Measurements from ENCODE around the gene POLR3GL.
"Not testable (repeated sequence)": the region's sequence is repeated elsewhere in the genome, so short reads cannot be mapped to it uniquely, and the experiment has no call there.

POLR3GL gene

GRCh38 chr1:145964328-145965118 is at the start of gene POLR3GL, which contains the start of gene ANKRD34A:
TSS of gene POLR3GL (plus strand) at chr1:145964690. CDS start at chr1:145974866, 10,176 bp downstream.
TSS of gene ANKRD34A (minus strand) at chr1:145964575. CDS start at chr1:145961759, 2,816 bp downstream.
- no peak for TF ChIP-seq CTCF (conservative IDR thresholded peaks at IDR 0.05; ENCODE audit: low read depth, low read length)
- peak within 1 kb of the TSS; percentile 73 for H3K4me3 ChIP-seq (ENCODE audit: low read length)
- peak; percentile 75 for DNase-seq (ENCODE audit: low read depth)

GRCh38 chr1:145916745-145917144 is 47.7 kb upstream of the POLR3GL start:
- no peak overlapping the region for H3K4me3 ChIP-seq (ENCODE audit: low read length)
- DNase-seq (ENCODE audit: low read depth) = no peak
- TF ChIP-seq CTCF (conservative IDR thresholded peaks at IDR 0.05; ENCODE audit: low read depth, low read length) = no peak

- H3K4me3 ChIP-seq (ENCODE audit: low read length) = peak overlapping the region; percentile 95
- no peak for DNase-seq (ENCODE audit: low read depth)
- no peak for TF ChIP-seq CTCF (conservative IDR thresholded peaks at IDR 0.05; ENCODE audit: low read depth, low read length)
Measured at GRCh38 chr1:145917595-145917994, 46.9 kb upstream of the POLR3GL start.

GRCh38 chr1:145918144-145918991 is 46.1 kb upstream of the POLR3GL start, which contains the start of gene PEX11B:
TSS of gene PEX11B (minus strand) at chr1:145918717. CDS start at chr1:145918688, 29 bp downstream.
- DNase-seq (ENCODE audit: low read depth) = peak; percentile 62
- TF ChIP-seq CTCF (conservative IDR thresholded peaks at IDR 0.05; ENCODE audit: low read depth, low read length) = no peak

GRCh38 chr1:145918992-145919939 is 45.2 kb upstream of the POLR3GL start:
- no peak for TF ChIP-seq CTCF (conservative IDR thresholded peaks at IDR 0.05; ENCODE audit: low read depth, low read length)
- peak overlapping the region; percentile 95 for H3K4me3 ChIP-seq (ENCODE audit: low read length)
- no peak for DNase-seq (ENCODE audit: low read depth)

More at GRCh38 chr1:145918144-145918991, 46.1 kb upstream of the POLR3GL start, which contains the start of gene PEX11B:
- peak within 1 kb of the TSS; percentile 95 for H3K4me3 ChIP-seq (ENCODE audit: low read length)

GRCh38 chr1:145920297-145920696 is 44.2 kb upstream of the POLR3GL start:
- DNase-seq (ENCODE audit: low read depth); H3K4me3 ChIP-seq (ENCODE audit: low read length): not testable (repeated sequence)

Data from retinal pigment epithelial cell (primary cell).